Left renal pelvis (tissue), 4 donors: ENCODE data around the gene ZNF22. TPM values are rescaled to one million over a fixed set of nuclear protein-coding genes. Genes with fewer than 3 reads are reported as not detected.

Experiments
- DNase-seq, 4 donors: peaks; one replicate each; pipeline ENCODE4 v3.0.0-alpha.2; 2013; ENCODE audit warnings: low read depth in 4 of 4, low spot score in 3 of 4
- polyA plus RNA-seq, 4 donors: library from polyadenylated mRNA; unstranded; fragments of 120-200 nt; gene quantifications; one replicate each; pipeline ENCODE4 v1.2.1, GENCODE V29; 2013; ENCODE audit not compliant: insufficient read length in 4 of 4

ZNF22 gene
- polyA plus RNA-seq, 4 donors, result 78.8 to 115 (median 87.6) TPM

- DNase-seq, result no peak
Observed at GRCh38 chr10:44963772-44964633, 36.7 kb upstream of the ZNF22 start.

- no peak for DNase-seq
Observed at GRCh38 chr10:44965104-44965503, 35.6 kb upstream of the ZNF22 start.

GRCh38 chr10:44965651-44966097, 35.0 kb upstream of the ZNF22 start:
- DNase-seq, result no peak

GRCh38 chr10:44966129-44966815, 34.5 kb upstream of the ZNF22 start:
- DNase-seq, result no peak

GRCh38 chr10:44966816-44967509, 33.8 kb upstream of the ZNF22 start:
- no peak for DNase-seq

- DNase-seq, result no peak
Observed at GRCh38 chr10:44967616-44968015, 33.1 kb upstream of the ZNF22 start.

- no peak for DNase-seq
Observed at GRCh38 chr10:44968091-44968490, 32.6 kb upstream of the ZNF22 start.

- DNase-seq, result no peak
Observed at GRCh38 chr10:44968500-44969400, 32.0 kb upstream of the ZNF22 start.

GRCh38 chr10:44969854-44970253, 30.9 kb upstream of the ZNF22 start:
- no peak for DNase-seq

- no peak for DNase-seq
Observed at GRCh38 chr10:44970812-44971395, 29.8 kb upstream of the ZNF22 start.

- no peak for DNase-seq
Observed at GRCh38 chr10:44971434-44971833, 29.3 kb upstream of the ZNF22 start.

GRCh38 chr10:44971935-44972757, 28.6 kb upstream of the ZNF22 start:
- no peak for DNase-seq

GRCh38 chr10:44972874-44973306, 27.8 kb upstream of the ZNF22 start:
- no peak for DNase-seq

GRCh38 chr10:44973323-44974081, 27.2 kb upstream of the ZNF22 start:
- DNase-seq, result no peak

GRCh38 chr10:44974082-44974627, 26.6 kb upstream of the ZNF22 start:
- no peak for DNase-seq

- DNase-seq, result no peak
Observed at GRCh38 chr10:44974628-44975430, 25.9 kb upstream of the ZNF22 start.
